Measurements from ENCODE around the gene SMYD3.

DNA sequence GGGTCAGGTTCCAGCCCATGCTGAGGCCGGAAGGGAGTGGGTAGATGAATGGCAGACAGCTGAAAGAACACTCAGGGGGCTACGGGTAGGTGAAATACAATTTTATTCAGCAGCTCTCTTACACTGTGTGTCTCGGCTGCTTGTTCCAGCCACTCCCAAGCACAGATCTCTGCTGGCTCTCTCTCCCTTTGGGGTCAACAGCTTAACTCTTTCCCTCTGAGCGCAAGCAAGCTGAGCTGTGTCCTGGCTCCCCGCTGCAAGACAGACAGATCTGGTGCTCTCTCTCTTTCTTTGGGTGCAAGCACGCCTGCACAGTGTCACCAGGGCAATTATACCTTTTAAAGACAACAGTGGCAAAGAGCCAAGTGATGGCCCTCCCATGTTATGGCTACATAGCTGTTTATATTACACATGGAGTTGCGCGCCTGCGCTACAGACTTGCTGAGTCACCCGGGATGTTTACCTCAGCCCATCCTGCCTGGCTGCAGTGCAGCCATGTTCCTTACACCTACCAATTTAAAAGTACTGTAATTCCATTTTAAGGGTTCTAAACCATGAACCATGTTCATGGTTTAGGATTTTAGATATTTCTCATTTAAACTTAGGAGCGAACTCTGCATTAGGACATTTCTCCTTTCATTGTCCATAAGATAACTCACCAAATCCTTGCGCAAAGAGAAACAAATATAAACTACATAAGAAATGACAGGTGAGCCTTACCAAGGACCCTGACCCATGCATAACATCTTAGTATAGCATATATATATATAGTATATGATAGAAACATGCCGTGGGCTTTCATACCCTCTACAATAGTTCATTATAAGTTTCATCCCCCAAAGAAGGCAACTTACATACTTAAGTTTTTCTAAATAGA is 396.5 kb downstream of the SMYD3 start:
- TF ChIP-seq EZH2 (IDR thresholded peaks at IDR 0.05; ENCODE audit: low read depth), result no peak
- TF ChIP-seq, protein P1, sequence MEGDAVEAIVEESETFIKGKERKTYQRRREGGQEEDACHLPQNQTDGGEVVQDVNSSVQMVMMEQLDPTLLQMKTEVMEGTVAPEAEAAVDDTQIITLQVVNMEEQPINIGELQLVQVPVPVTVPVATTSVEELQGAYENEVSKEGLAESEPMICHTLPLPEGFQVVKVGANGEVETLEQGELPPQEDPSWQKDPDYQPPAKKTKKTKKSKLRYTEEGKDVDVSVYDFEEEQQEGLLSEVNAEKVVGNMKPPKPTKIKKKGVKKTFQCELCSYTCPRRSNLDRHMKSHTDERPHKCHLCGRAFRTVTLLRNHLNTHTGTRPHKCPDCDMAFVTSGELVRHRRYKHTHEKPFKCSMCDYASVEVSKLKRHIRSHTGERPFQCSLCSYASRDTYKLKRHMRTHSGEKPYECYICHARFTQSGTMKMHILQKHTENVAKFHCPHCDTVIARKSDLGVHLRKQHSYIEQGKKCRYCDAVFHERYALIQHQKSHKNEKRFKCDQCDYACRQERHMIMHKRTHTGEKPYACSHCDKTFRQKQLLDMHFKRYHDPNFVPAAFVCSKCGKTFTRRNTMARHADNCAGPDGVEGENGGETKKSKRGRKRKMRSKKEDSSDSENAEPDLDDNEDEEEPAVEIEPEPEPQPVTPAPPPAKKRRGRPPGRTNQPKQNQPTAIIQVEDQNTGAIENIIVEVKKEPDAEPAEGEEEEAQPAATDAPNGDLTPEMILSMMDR (conservative IDR thresholded peaks at IDR 0.05), result no peak
